MG63 (cell line): ENCODE results near the gene SFTPA2. TPM values are rescaled to one million over a fixed set of nuclear protein-coding genes. Genes with fewer than 3 reads are reported as not detected.

Source experiments
- total RNA-seq: library from RNA; depleted of rRNA; stranded (reverse); fragments of >200 nt; shearing (Covaris generic); gene quantifications from 2 replicates; pipeline ENCODE4 v1.2.3, GENCODE V29; 2014; ENCODE audit warnings: low replicate concordance; rRNA removed

Gene SFTPA2
- total RNA-seq, 1 experiment from 2014 or later = not detected

Other genes starting within 250 kb of the SFTPA2 start
- gene PPIF, start 212.9 kb downstream of the SFTPA2 start, total RNA-seq = 42.3 and 53.5 TPM in 2 replicates
- 17.8 and 20.5 TPM in 2 replicates for gene ZCCHC24, start 114.8 kb downstream of the SFTPA2 start, total RNA-seq
- 0.69 and 1.0 TPM in 2 replicates for gene EIF5AL1, start 47.9 kb downstream of the SFTPA2 start, total RNA-seq
- not detected in 2 replicates for gene SFTPA1, start 50.5 kb upstream of the SFTPA2 start, total RNA-seq
- 0.92 TPM in 1 of 2 replicates, not detected in the other for gene NUTM2B, start 142.8 kb upstream of the SFTPA2 start, total RNA-seq